22Rv1 (cell line): ENCODE data around the gene SLC6A8.
A peak's percentile ranks its signal among the peaks of the same experiment; 100 is the strongest.

Source experiments
- H3K27ac ChIP-seq: fragments of 450-650 bp; 2 replicates; pipeline ENCODE4 v1.5.1; 2017
- ZFX ChIP-seq: fragments of 450-650 bp; IDR thresholded peaks from 2 replicates; pipeline ENCODE4 v1.6.1; 2017; ENCODE audit warnings: antibody characterized with exemption, borderline replicate concordance
- TF ChIP-seq, protein P1 (sequence below): fragments of 450-650 bp; IDR thresholded peaks from 2 replicates; pipeline ENCODE4 v1.5.1; 2017; ENCODE audit warnings: mild to moderate bottlenecking

SLC6A8 gene

GRCh38 chrX:153649915-153650782 lies 37.6 kb upstream of the SLC6A8 start:
- H3K27ac ChIP-seq: no peak overlapping the region
- TF ChIP-seq, protein P1, sequence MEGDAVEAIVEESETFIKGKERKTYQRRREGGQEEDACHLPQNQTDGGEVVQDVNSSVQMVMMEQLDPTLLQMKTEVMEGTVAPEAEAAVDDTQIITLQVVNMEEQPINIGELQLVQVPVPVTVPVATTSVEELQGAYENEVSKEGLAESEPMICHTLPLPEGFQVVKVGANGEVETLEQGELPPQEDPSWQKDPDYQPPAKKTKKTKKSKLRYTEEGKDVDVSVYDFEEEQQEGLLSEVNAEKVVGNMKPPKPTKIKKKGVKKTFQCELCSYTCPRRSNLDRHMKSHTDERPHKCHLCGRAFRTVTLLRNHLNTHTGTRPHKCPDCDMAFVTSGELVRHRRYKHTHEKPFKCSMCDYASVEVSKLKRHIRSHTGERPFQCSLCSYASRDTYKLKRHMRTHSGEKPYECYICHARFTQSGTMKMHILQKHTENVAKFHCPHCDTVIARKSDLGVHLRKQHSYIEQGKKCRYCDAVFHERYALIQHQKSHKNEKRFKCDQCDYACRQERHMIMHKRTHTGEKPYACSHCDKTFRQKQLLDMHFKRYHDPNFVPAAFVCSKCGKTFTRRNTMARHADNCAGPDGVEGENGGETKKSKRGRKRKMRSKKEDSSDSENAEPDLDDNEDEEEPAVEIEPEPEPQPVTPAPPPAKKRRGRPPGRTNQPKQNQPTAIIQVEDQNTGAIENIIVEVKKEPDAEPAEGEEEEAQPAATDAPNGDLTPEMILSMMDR: peak; percentile 9; the same call in 1 of the 2 replicates
- no peak for TF ChIP-seq ZFX

DNA sequence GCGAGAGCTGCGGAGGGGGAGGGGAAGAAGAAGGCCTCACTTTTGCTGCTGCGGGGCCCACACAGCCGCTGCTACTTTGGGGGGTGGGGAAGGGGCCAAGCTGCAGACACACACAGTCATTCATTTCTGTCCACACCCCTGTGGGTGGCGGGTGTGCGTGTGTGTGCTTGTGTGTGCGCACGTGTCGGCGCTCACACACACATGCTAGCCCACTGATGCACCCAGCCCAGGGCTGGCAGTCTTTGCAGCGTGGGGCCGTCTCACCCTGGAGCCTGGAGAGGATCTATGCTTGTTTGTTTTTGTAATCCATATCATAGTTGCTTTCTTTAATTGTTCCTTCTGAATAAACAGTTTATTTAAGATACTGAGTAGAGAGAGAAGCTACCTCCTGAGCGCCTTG lies 36.8 kb upstream of the SLC6A8 start:
- no peak overlapping the region for H3K27ac ChIP-seq
- no peak for TF ChIP-seq ZFX
- TF ChIP-seq, protein P1: no peak

- TF ChIP-seq ZFX: no peak
- TF ChIP-seq, protein P1: peak; percentile 17; the same call in 1 of the 2 replicates
- H3K27ac ChIP-seq: no peak overlapping the region
Measured at GRCh38 chrX:153651540-153652079, 36.1 kb upstream of the SLC6A8 start.

- H3K27ac ChIP-seq: no peak overlapping the region
- no peak for TF ChIP-seq ZFX
- TF ChIP-seq, protein P1: no peak
Measured at GRCh38 chrX:153653556-153653955, 34.2 kb upstream of the SLC6A8 start.

- TF ChIP-seq, protein P1: no peak
- TF ChIP-seq ZFX: no peak
- no peak overlapping the region for H3K27ac ChIP-seq
Measured at GRCh38 chrX:153657161-153657560, 30.6 kb upstream of the SLC6A8 start.

DNA sequence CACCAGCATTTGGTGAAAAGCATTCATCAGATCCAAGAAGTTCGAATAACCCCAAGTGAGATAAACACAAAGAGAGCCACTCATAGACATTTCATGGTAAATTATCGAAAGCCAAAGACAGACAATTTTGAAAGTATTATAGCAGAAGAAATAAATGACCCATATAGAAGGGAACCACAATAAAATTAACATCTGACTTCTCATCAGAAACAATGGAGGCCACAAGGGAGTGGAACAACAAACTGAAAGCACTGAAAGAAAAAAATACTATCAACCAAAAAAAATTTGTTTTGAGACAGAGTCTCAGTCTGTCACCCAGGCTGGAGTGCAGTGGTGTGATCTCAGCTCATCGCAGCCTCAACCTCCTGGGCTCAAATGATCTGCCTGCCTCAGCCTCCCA lies 28.5 kb upstream of the SLC6A8 start:
- no peak overlapping the region for H3K27ac ChIP-seq
- TF ChIP-seq, protein P1: no peak
- TF ChIP-seq ZFX: no peak

- TF ChIP-seq, protein P1: peak; percentile 65
- TF ChIP-seq ZFX: no peak
- no peak overlapping the region for H3K27ac ChIP-seq
Measured at GRCh38 chrX:153662266-153662665, 25.5 kb upstream of the SLC6A8 start.
